ENCODE results near the gene VCL. TPM values are rescaled to one million over a fixed set of nuclear protein-coding genes. Genes with fewer than 3 reads are reported as not detected.

Gene VCL
- total and polyA plus RNA-seq, 9 of the 15 experiments (the other 6 are each of a cell fraction or from before 2014, with no cell fraction given), result 29.8 to 186 (median 76.4) TPM

DNA sequence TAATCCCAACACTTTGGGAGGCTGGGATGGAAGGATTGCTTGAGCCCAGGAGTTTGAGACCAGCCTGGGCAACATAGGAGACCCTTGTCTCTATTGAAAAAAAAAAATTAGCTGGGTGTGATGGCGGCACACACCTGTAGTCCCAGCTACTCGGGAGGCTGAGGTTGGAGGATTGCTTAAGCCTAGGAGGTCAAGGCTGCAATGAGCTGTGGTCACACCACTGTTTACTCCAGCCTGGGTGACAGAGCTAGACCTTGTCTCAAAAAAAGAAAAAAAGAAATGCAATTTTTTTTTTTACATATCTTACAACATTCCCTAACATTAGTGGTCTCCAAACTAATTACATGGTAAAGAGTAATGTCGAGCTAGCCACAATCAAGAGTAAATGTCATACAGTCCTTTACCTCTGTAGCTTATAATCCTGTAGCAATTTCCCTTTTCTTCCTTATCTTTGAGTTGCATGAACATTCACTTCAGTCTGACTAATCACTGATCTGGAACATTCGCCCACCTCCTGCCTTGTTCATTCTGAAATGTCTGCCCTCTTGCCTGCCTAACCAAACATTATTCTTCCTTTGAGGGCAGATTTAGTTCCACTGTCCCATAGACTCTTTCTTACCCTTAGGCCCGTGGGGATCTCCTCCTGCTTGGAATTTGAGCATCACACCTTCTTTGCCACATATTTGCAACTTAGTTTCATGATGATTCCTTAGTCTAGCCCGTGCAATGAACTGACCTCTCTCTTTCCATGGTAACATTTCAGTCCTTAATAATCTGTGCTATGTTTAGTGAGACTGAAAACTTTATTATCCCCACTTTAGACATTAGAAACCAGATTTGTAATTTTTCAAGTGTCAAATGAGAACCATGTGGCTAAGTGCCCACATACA is 4.8 kb upstream of the VCL start (continued):
- TF ChIP-seq ZNF197 (CRISPR knock-in tag; IDR thresholded peaks at IDR 0.05; ENCODE audit: low read depth), result peak; percentile 72
- no peak for TF ChIP-seq ZNF311 (CRISPR knock-in tag; IDR thresholded peaks at IDR 0.05)
- no peak for TF ChIP-seq ZNF79 (CRISPR knock-in tag; IDR thresholded peaks at IDR 0.05; ENCODE audit: low read depth)
- TF ChIP-seq ZNF778 (CRISPR knock-in tag; IDR thresholded peaks at IDR 0.05), result no peak
- no peak for TF ChIP-seq TAF15 (IDR thresholded peaks at IDR 0.05; ENCODE audit: low read depth, low read length)
- TF ChIP-seq CREB1 (IDR thresholded peaks at IDR 0.05), result 0 out of 2 replicates have a peak, but pooled peaks have one; percentile 30
- TF ChIP-seq CREB1 (CRISPR knock-in tag; IDR thresholded peaks at IDR 0.05), result no peak
- 0 out of 2 replicates have a peak, but pooled peaks have one; percentile 34 for TF ChIP-seq PHB (CRISPR knock-in tag; IDR thresholded peaks at IDR 0.05)
- TF ChIP-seq MTA3 (IDR thresholded peaks at IDR 0.05; ENCODE audit: borderline replicate concordance), result peak; percentile 80
- peak; percentile 67; the same call in 1 of the 2 replicates for TF ChIP-seq FOXM1 (IDR thresholded peaks at IDR 0.05; ENCODE audit: low read depth)
- no peak for TF ChIP-seq FOXM1 (CRISPR knock-in tag; IDR thresholded peaks at IDR 0.05; ENCODE audit: low read depth)
- TF ChIP-seq MYC (IDR thresholded peaks at IDR 0.05; ENCODE audit: low read depth, low read length), result peak; percentile 9; the same call in 1 of the 2 replicates
- no peak for TF ChIP-seq MYC (CRISPR knock-in tag; IDR thresholded peaks at IDR 0.05; ENCODE audit: borderline replicate concordance, low read depth)
- peak; percentile 61; the same call in 1 of the 2 replicates for TF ChIP-seq RNF2 (IDR thresholded peaks at IDR 0.05)
- peak in 1 of 2 experiments; percentile 78; a peak in 2 of 4 replicates for TF ChIP-seq HDAC1 (IDR thresholded peaks at IDR 0.05)
- TF ChIP-seq TCFL5 (CRISPR knock-in tag; conservative IDR thresholded peaks at IDR 0.05), result no peak
- no peak for TF ChIP-seq ZFX (CRISPR knock-in tag; IDR thresholded peaks at IDR 0.05)
- TF ChIP-seq FOXK2 (conservative IDR thresholded peaks at IDR 0.05 in 1 of 2, IDR thresholded peaks at IDR 0.05 in 1 of 2; ENCODE audit: low read depth in 2 of 2), result peak in 1 of 2 experiments; percentile 39; a peak in 1 of 4 replicates
- peak; percentile 60; the same call in 1 of the 2 replicates for TF ChIP-seq CTBP1 (IDR thresholded peaks at IDR 0.05; ENCODE audit: borderline replicate concordance)
- peak; percentile 64; the same call in 1 of the 2 replicates for TF ChIP-seq ZBTB2 (IDR thresholded peaks at IDR 0.05)
- peak; percentile 85 for TF ChIP-seq MEF2D (tag; conservative IDR thresholded peaks at IDR 0.05; ENCODE audit: low read depth)
- TF ChIP-seq RBBP5 (IDR thresholded peaks at IDR 0.05; ENCODE audit: borderline replicate concordance, insufficient read depth, low read length, poor library complexity, severe bottlenecking), result no peak
- peak; percentile 79 for TF ChIP-seq MEIS2 (IDR thresholded peaks at IDR 0.05; ENCODE audit: partially characterized antibody)
- peak; percentile 98 for TF ChIP-seq SMARCA4 (IDR thresholded peaks at IDR 0.05)
- TF ChIP-seq, protein P1, sequence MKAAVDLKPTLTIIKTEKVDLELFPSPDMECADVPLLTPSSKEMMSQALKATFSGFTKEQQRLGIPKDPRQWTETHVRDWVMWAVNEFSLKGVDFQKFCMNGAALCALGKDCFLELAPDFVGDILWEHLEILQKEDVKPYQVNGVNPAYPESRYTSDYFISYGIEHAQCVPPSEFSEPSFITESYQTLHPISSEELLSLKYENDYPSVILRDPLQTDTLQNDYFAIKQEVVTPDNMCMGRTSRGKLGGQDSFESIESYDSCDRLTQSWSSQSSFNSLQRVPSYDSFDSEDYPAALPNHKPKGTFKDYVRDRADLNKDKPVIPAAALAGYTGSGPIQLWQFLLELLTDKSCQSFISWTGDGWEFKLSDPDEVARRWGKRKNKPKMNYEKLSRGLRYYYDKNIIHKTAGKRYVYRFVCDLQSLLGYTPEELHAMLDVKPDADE (conservative IDR thresholded peaks at IDR 0.05; ENCODE audit: control insufficient read depth, low read depth, low read length), result 0 out of 2 replicates have a peak, but pooled peaks have one; percentile 26
- TF ChIP-seq RCOR1 (IDR thresholded peaks at IDR 0.05; ENCODE audit: borderline replicate concordance in 1 of 2, low read depth in 2 of 2, low read length in 2 of 2), result peak in 1 of 2 experiments; percentile 72; a peak in 2 of 4 replicates

Data from K562 (cell line).